8988T (cell line): ENCODE measurements around the gene STYXL2.

ENCODE experiments used
- DNase-seq: peaks from one replicate; pipeline ENCODE4 v3.0.0; 2011

Gene STYXL2

DNA sequence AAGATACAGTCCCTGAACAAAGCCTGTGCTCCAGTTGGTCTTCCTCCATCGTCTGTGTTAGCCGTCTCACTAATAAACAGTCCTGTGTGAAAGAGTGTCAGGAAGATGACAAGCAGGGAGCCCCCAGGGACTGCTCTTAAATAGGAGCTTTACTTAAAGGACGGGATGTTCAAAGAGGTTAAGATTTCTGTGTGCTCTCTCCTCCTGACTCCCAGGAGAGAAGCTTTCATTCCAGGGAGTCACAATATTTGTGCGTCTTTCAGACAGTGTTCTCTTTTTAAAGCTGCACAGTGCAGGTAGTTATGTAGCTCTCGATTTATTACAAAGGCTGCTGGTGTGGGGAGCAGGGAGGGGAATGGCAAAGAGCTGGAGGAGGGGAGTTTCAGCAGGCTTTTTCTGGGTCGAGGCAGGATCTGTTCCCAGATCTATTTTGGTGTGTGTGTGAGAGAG lies 43.5 kb downstream of the STYXL2 start:
- DNase-seq: no peak

GRCh38 chr1:167137793-167138510 lies 44.1 kb downstream of the STYXL2 start:
- DNase-seq: no peak

DNA sequence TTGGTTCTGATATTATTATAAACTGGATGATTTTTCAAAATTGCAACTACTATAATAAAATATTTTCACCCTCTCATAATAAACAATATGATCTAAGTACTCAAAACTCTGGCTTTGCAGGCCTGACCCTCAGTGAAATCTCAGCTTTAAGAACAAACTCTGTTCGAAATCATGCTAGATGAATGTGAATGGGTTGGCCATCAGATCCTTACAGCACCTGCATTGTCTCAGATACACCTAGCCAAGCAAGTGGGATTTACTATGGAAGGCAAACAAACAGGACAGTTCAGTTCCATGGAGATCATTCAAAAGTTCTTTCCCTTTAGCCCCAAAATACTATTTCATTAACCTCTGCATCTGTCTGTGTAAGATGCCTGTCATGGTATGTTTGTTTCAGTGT lies 44.8 kb downstream of the STYXL2 start:
- DNase-seq: no peak

DNA sequence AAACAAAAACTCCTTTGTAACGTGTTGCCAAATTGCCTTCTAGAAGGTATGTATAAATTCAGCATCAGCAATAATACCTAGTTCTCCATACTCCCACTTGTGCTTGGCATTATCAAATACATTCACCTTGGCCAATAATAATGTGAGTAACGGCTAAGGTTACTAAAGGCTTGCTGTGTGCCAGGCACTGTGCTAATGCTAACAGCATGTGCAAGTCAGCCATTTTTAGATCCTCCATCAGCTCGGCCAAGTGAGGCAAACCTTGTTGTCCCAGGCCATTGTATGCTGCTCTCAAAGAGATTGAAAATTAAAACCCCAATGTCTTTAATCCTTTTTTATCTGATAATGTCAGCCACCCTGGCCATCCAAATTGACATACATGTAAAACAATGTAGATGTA lies 48.1 kb downstream of the STYXL2 start:
- no peak for DNase-seq
